ENCODE measurements around the gene WWOX. TPM values are rescaled to one million over a fixed set of nuclear protein-coding genes. Genes with fewer than 3 reads are reported as not detected.

The WWOX gene
- total and polyA plus RNA-seq, 2 of the 8 experiments (the other 6 are each of a cell fraction or from before 2014, with no cell fraction given), result 5.4 to 16.7 TPM

GRCh38 chr16:79229361-79229760, 1129.9 kb downstream of the WWOX start:
- no peaks in the 10 kb centered on the region for H3K27me3 ChIP-seq (replicated peaks in 1 of 4; ENCODE audit: control insufficient read depth in 3 of 4, extremely low read depth in 1 of 4, insufficient read depth in 3 of 4, low read length in 3 of 4)
- H3K23ac ChIP-seq (ENCODE audit: insufficient read length), result no peak overlapping the region
- no peak overlapping the region for H2BK15ac ChIP-seq (ENCODE audit: low read length)
- DNase-seq (ENCODE audit: low read depth in 1 of 2, low spot score in 2 of 2) (no peak), FAIRE-seq (no peak)
- no peak overlapping the region for H2AFZ ChIP-seq (ENCODE audit: low read length)
- no peaks in the 10 kb centered on the region for H3K79me2 ChIP-seq (ENCODE audit: control insufficient read depth in 1 of 2, insufficient read depth in 2 of 2, low read length in 2 of 2)
- no peak overlapping the region for H4K91ac ChIP-seq (replicated peaks; ENCODE audit: insufficient read length, low read length)
- H3K4me2 ChIP-seq (ENCODE audit: insufficient read depth in 1 of 2, low read depth in 2 of 2, low read length in 2 of 2), result no peak overlapping the region
- H3K4ac ChIP-seq (replicated peaks; ENCODE audit: insufficient read length, low read depth, low read length), result no peak overlapping the region
- WGBS, 2 experiments (ENCODE audit: extremely low coverage in 1 of 2, insufficient coverage in 1 of 2, insufficient read length in 1 of 2, insufficient replicate concordance in 2 of 2, low coverage in 1 of 2, low lambda C conversion rate in 2 of 2, missing lambda C conversion rate in 1 of 2), result 91% methylated on average over 20 of the region's 20 CpGs; no CpG with 5 or more reads in 1 of the 2 experiments
- no peaks in the 10 kb centered on the region for H3K36me3 ChIP-seq (ENCODE audit: control insufficient read depth in 2 of 4, insufficient read depth in 4 of 4, low read length in 3 of 4)
- H4K5ac ChIP-seq (ENCODE audit: insufficient read length, low read depth, low read length), result no peak overlapping the region
- 0 out of 2 replicates have a peak overlapping the region, but pooled peaks have one; percentile 48 for H4K8ac ChIP-seq (ENCODE audit: extremely low read depth, insufficient read depth, low read length)
- no peaks in the 10 kb centered on the region for H3K79me1 ChIP-seq (ENCODE audit: low read depth, low read length)
- H2BK120ac ChIP-seq (replicated peaks; ENCODE audit: low read depth, low read length), result no peak overlapping the region
- H3K9me3 ChIP-seq (ENCODE audit: insufficient read depth in 2 of 2, low read depth in 1 of 2, low read length in 1 of 2), result no peaks in the 10 kb centered on the region
- POLR2A ChIA-PET (ENCODE audit: partially characterized antibody), result no interaction called here
- H4K20me1 ChIP-seq (replicated peaks in 1 of 2; ENCODE audit: control insufficient read depth in 1 of 2, insufficient read depth in 2 of 2, low read length in 2 of 2), result no peaks in the 10 kb centered on the region
- H3K4me1 ChIP-seq (replicated peaks in 1 of 4; ENCODE audit: control insufficient read depth in 3 of 4, insufficient read depth in 4 of 4, low read length in 3 of 4), result no peaks in the 10 kb centered on the region
- no peak overlapping the region for H3K27ac ChIP-seq (ENCODE audit: low read depth, low read length)
- no peak overlapping the region for H3K9ac ChIP-seq (replicated peaks in 1 of 4; ENCODE audit: extremely low read depth in 1 of 4, low read depth in 3 of 4, low read length in 3 of 4)
- no peak overlapping the region for H2AK5ac ChIP-seq (ENCODE audit: low read depth, low read length)
- no peak overlapping the region for H3K18ac ChIP-seq (ENCODE audit: extremely low read depth, low read length)
- H3K14ac ChIP-seq (ENCODE audit: insufficient read length), result no peak overlapping the region
- H2BK20ac ChIP-seq (ENCODE audit: low read length), result no peak overlapping the region
- no peak overlapping the region for H2BK12ac ChIP-seq (ENCODE audit: low read depth, low read length)
- H3K23me2 ChIP-seq (ENCODE audit: low read depth, low read length), result no peaks in the 10 kb centered on the region
- no peak overlapping the region for H2BK5ac ChIP-seq (ENCODE audit: low read depth, low read length)
- no peak overlapping the region for H3K56ac ChIP-seq (replicated peaks; ENCODE audit: insufficient read length, low read depth, low read length)
- CTCF ChIA-PET (ENCODE audit: partially characterized antibody), result interaction anchor here (1.2 kb wide), 1 partner anchor 32 kb away, joined by 4 read pairs; no protein-coding TSS in a partner anchor
- no peak overlapping the region for H3K4me3 ChIP-seq (ENCODE audit: extremely low read depth in 1 of 4, insufficient read depth in 2 of 4, low read depth in 3 of 4, low read length in 4 of 4)
- TF ChIP-seq ATF2 (IDR thresholded peaks at IDR 0.05; ENCODE audit: low read length), result no peak
- no peak for TF ChIP-seq RAD21 (IDR thresholded peaks at IDR 0.05 in 1 of 2, conservative IDR thresholded peaks at IDR 0.05 in 1 of 2; ENCODE audit: low read depth in 2 of 2, low read length in 2 of 2)
- TF ChIP-seq SIX5 (IDR thresholded peaks at IDR 0.05; ENCODE audit: low read depth, low read length), result no peak
- no peak for TF ChIP-seq BACH1 (IDR thresholded peaks at IDR 0.05; ENCODE audit: low read length)
- TF ChIP-seq CHD1 (IDR thresholded peaks at IDR 0.05; ENCODE audit: low read depth, low read length), result no peak
- TF ChIP-seq EGR1 (IDR thresholded peaks at IDR 0.05; ENCODE audit: borderline replicate concordance, low read depth, low read length), result no peak
- no peak for TF ChIP-seq FOSL1 (IDR thresholded peaks at IDR 0.05; ENCODE audit: insufficient read depth, low read depth, low read length)
- TF ChIP-seq HDAC2 (IDR thresholded peaks at IDR 0.05; ENCODE audit: borderline replicate concordance in 1 of 2, low read depth in 2 of 2, low read length in 2 of 2), result no peak
- TF ChIP-seq TAF1 (IDR thresholded peaks at IDR 0.05; ENCODE audit: low read depth, low read length), result no peak
- TF ChIP-seq GTF2F1 (IDR thresholded peaks at IDR 0.05; ENCODE audit: borderline replicate concordance, low read depth, low read length), result no peak
- no peak for TF ChIP-seq RXRA (IDR thresholded peaks at IDR 0.05; ENCODE audit: insufficient read depth, low read depth, low read length)
- no peak for TF ChIP-seq KDM1A (IDR thresholded peaks at IDR 0.05; ENCODE audit: borderline replicate concordance, low read length)
- TF ChIP-seq TEAD4 (IDR thresholded peaks at IDR 0.05; ENCODE audit: low read depth, low read length), result no peak

All from H1 (cell line).